Posterior cingulate gyrus (tissue), 11 donors: Measurements from ENCODE around the gene CCDC106.

Source experiments
- DNase-seq, 10 donors: peaks; one replicate each; pipeline versions ENCODE4 v3.0.0 to v3.0.0-alpha.2; 2020 to 2021; ENCODE audit warnings: mixed read lengths in 3 of 10
- intact Hi-C: fragments of 100-400 bp; cut with DNase I; formaldehyde crosslinking; loops from one replicate; pipeline ENCODE4 v1.15.1; 2023

The CCDC106 gene

DNA sequence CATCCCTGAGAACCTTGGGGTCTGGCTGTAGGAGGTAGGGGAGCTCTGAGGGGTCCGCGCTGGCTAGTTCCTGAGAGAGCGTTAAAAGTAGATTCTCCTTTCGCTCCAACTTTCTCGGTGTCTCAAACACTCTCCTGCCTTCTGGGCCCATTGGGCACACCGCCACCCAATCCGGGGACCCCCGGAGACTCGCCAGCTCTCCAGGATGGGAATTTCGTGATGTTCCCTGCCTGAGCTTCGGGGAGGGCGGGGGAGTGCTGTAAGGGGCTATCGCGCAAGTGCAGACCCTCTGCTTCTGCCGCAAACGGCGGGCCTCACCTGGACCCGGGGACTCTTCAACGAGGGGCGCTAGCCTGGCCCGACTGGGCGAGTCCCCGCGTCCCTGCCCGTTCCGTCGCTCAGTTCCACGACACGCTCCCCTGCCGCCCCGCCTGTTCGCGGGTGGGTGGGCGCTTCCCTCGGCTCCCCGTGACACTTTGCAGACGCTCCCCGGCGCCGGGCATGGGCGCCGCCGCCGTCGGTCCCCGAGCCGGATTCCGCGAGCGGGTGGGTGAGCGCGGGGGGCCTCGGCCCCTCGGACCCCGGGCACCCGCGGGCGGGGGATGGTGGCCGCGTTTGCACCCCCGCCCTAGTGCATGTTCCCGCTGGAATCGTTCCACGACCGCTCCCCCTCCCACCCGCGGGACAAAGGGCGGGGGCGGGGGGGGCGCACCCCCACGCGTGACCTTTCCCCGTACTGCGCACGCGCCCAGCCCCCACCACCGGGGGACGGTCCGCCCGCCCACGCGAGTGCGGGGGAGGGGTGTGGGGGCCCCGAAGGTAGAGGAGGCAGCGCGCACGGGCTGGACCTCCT, at the start of gene CCDC106:
CCDC106 (plus strand) TSS at position 481 of the 853 bp plus-strand sequence. CDS start 835 bp downstream, outside the sequence.
- DNase-seq: peak; percentile 58 to 97 (median 79)

DNA sequence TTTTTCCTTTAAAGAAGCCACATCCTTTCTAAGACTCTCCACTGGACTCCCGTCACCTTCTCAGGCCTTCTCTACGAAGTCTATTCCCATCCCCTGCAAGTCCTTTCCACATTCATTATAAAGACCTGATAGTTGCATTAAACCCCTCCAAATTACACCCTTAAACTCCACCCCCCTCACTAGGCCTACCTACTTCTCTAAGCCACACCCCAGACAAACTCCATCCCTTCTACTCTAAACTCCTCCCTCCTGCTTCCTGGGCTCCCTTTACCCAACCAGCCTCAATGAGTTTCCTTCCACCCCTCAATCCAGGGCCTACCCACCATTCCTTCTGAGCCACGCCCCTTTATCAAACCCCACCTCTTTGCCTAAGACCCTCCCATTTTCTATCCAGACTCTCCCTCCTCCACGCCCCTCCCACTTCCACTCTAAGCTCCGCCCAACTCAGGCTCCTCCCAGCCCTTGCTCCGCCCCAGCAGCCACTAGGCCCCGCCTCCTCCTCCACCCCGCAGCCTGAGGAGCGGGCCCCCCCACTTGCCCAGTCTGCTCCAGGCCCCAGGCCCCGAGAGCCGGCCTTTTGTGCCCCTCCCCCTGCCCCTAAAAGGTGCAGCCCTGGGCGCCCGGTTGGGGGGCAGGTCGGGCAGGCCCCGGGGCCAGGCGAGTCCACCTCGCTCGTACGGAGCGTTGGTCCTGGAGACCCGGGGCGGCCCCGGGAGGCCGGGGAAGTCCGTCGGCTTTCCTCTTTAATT, 49.1 kb upstream of the CCDC106 start:
- DNase-seq: peak; percentile 84 to 99 (median 91)
- intact Hi-C loops: no loop called here

More for the DNA sequence above, at the start of gene CCDC106:
- intact Hi-C loops: no loop called here

DNA sequence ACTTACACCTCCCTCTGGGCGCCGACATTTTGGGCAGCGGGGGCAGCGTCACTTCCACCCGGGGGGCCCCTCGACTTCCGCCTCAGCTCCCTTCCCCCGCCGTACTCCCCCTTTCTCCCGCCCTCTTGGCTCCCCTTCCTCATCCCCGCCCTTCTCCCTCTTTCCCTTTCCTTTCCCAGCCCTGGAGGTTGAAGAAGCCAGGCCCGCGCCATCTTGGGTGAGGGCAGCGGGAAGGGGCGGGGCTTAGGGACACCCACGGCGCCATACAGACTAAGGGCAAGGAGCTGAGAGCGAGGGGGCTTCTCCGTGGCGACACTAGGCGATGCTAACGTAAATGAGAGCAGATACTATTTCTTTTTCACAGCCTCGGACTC, 48.6 kb upstream of the CCDC106 start, which contains the start of gene FIZ1:
FIZ1 (minus strand) TSS at position 50 of the 374 bp plus-strand sequence. CDS start 1,652 bp downstream, outside the sequence.
- intact Hi-C loops: no loop called here
- peak; percentile 97 to 100 (median 98) for DNase-seq

DNA sequence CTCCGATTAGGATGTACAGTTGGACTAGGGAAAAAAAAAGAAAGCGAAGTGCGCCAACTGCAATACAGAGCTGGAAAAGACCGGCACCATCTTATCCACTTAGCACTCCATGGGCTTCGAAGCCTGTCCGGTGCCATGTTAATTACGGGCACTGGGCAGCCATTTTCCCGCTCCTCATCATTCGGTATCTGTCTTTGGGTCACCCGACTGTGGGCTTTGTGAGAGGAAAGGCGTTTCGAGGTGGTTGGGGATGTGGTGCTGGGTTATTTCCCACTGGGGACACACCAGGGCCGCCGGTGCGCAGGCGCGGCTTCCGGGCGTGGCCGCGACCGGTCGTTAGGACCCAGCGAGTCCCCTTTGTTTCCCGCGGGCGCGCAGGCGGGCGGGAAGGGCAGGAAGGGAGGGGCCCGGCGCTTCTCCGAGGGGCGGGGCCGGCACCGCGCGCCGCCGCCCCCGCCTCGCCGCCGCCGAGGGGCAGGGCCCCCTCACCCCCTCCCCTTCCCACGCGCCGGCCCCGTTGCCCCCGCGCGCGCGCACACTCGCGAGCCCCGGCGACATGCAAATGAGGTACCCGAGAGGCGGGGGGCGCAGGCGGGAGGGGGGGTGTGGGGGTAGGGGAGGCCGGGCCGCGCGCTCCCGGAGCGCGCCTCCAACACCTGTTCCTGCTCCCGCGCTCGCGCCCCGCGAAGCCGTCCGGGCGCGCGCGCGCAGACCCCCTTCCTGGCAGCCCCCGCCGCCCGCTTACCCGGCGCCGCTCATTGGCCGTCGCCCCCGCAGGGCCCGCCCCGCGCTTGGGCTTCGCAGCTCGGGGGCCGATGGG, 48.0 kb upstream of the CCDC106 start, which contains the start of gene ZNF524:
ZNF524 (plus strand) TSS at position 447 of the 820 bp plus-strand sequence. CDS start 1,825 bp downstream, outside the sequence.
- DNase-seq: peak; percentile 75 to 98 (median 85)
- intact Hi-C loops: no loop called here

DNA sequence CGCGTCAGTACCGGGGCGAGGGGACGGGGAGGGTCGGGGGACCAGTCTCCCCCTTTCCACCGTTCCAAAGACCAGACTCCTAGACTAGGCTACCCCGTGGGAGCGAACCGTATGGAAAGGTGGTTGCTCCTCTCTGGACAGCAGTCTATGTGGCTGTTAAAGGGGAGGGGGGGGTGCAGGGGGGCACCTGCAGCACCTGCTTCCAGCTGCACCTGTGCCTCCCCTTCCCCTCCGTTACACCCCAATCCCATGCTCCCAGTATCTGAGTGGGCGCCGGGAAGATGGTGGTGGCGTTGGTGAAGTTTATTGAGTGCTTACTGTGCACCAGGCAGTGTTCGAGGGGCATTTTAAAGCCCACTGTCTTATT, 47.4 kb upstream of the CCDC106 start:
- intact Hi-C loops: no loop called here

DNA sequence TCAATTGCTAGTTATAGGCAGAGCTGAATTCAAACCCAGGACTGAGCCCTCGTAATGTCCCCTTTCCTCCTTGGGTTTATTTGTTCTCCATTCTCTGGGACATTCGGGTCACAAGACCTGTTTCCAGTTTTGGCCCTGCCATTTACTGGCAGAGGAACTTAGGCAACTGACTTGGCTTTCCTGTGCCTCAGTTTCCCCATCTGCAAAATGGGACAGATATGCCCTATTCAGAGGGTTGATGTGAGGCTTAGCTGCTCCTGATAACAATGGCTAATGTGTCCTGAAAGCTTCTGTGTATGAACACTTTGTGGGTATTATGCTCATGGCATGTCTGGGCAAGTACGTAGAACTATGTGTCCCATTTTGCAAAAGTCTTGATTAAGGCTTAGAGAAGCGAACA, 46.9 kb upstream of the CCDC106 start:
- intact Hi-C loops: no loop called here
- no peak for DNase-seq

More for the DNA sequence above, 47.4 kb upstream of the CCDC106 start:
- no peak for DNase-seq

DNA sequence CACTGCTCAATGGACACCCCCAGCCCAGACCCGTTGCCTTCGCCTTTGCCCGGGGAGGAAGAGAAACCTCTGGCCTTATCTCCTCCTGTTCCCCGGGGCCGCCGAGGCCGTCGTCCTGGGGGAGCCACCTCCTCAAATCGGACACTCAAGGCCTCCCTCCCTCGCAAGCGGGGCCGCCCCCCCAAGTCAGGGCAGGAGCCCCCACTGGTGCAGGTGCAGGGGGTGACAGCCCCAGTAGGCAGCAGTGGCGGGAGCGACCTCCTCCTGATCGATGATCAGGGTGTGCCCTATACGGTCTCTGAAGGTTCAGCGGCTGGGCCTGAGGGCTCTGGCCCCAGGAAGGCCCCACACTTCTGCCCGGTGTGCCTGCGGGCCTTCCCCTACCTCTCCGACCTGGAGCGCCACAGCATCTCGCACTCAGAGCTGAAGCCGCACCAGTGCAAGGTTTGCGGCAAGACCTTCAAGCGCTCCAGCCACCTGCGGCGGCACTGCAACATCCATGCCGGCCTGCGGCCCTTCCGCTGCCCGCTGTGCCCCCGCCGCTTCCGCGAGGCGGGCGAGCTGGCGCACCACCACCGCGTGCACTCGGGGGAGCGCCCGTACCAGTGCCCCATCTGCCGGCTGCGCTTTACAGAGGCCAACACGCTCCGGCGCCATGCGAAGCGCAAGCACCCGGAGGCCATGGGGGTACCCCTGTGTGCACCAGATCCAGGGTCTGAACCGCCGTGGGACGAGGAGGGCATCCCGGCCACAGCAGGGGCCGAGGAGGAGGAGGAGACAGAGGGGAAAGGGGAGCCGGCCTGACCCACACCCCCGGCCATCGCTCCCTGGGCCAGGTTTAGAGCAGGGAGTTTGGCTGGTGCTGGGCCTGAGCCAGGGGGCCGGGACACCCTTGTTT, 45.7 kb upstream of the CCDC106 start:
- intact Hi-C loops: no loop called here
- DNase-seq: peak in 1 of 10 donors; percentile 80

DNA sequence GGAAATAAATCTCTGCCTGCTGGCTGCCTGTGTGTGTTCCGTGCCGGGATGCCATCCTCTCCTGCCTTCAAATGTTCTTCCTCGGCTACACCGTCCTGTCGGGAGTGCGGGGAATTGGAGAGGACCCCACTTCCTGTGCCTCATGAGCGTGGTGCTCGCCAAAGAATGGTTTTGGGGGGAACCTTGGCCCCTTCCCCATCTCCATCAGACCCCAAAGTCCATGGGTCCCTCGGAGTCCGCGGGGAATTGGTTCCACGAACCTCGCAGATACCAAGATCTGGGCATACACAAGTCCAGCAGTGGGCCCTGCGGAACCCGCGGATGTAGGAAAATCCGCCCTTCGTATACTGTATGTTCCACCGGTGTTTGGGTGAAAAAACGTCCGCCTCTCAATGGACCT, 44.9 kb upstream of the CCDC106 start:
- peak in 1 of 10 donors; percentile 67 for DNase-seq
- intact Hi-C loops: no loop called here

DNA sequence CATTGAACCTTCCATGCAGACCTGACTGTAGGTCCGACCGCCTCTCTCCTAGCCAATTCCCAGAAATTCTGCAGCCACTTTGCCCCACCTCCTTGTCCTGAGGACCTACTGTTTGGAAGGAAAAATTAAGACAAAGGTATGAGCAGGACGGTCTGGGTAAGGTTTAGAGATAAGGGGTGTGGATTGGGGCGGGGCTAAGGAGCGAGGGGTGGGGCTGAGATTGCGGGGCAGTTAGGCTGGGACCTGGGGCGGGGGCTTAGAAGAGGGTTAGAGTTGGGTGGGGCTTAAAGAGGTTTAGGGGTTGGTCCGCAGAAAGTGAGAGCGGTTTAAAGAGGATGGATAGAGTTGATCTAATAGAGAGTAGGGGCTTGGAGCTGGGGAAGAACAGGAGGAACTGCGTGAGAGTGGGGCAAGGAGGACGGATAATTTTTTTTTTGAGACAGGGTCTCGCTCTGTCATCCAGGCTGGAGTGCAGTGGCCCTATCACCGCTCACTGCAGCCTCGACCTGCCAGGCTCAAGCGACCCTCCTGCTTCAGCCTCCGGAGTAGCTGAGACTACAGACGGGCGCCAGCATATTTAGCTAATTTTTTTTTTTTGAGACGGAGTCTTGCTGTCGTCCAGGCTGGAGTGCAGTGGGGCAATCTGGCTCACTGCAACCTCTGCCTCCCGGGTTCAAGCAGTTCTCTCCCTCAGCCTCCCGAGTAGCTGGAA, 44.3 kb upstream of the CCDC106 start:
- DNase-seq: peak in 2 of 10 donors; percentile 25 to 48
- intact Hi-C loops: no loop called here

DNA sequence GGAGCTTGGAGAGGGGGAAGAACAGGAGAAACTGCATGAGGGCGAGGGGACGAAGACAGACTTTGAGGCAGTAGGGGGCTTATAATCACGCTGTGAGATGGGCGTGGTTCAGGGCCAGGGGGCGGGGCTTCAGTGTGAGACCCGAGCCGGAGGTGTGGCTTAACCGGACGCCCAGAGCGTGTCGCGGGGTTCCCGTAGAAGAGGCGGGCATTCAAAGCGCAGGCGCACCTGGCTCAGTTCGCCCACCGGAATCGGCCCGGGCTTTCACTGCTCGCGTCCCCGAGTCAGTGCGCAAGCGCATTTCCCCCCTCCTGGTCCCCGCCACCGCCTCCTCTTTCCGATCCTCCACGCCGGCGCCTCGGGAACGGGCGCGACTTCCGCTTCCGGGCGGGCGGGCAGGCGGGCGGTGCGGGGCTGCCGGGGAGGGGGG, 42.8 kb upstream of the CCDC106 start:
- intact Hi-C loops: no loop called here
- DNase-seq: peak; percentile 93 to 99 (median 96)

DNA sequence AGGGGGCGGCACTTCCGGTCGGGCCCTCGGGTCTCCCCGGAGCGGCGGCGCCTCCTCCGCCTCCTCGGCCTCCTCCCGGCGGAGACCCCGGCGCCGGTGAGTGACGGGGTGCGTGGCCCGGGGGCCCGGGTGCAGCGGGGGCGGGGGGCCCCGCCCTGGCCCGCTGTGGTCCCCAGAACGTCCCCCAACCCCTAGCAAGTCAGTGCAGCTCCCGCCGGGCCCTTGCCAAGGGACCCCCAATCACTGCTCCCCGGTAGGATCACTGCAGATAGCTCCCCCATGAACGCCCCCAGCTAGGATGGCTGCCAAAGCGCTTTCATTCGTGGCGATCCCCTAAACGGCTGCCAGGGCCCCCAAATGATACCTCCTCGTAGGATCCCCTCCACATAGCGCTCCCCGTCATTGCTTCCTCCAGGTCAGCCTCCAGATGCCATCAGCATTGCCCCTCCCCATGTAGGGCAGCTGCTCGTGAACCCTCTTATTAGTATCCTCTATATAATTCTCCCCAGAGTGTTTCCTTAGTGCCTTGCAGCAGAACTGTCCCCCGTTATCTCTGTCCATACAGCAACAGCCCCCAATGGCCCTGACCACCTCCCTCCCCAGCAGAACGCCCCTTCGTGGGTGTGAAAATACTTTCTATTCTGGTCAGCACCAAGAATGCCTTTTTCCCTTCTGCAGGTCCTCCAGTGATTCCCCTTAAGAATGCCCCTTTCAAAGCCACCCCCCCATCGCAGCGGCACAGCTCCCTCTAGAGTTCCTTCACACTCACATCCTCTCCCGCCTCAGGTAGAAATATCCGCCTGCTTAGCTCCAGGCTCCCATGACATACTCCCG, 42.2 kb upstream of the CCDC106 start, which contains the start of gene ZNF865:
ZNF865 (plus strand) TSS at position 11 of the 834 bp plus-strand sequence. CDS start 7,972 bp downstream, outside the sequence.
- DNase-seq: peak; percentile 52 to 95 (median 72)
- intact Hi-C loops: loop anchor here (2.0 kb wide), 1 partner anchor 89 kb away; no protein-coding TSS in a partner anchor

DNA sequence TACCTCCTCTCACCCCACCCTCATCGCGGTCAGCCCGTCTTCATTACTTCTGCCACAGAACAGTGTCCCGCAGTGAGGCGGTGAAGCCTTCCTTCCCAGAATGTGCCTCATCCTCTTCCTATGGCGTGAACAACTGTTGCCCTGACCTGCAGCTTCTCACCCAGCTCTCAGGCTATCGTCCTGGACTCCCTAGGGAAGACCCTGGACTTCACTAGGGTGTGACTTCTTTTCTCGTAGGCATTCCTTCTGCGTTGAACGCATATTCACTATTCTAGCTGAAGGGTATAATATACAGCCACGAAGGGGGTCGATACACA, 41.6 kb upstream of the CCDC106 start:
- intact Hi-C loops: loop anchor here (2.0 kb wide), 1 partner anchor 90 kb away; no protein-coding TSS in a partner anchor
- peak in 1 of 10 donors; percentile 6 for DNase-seq

DNA sequence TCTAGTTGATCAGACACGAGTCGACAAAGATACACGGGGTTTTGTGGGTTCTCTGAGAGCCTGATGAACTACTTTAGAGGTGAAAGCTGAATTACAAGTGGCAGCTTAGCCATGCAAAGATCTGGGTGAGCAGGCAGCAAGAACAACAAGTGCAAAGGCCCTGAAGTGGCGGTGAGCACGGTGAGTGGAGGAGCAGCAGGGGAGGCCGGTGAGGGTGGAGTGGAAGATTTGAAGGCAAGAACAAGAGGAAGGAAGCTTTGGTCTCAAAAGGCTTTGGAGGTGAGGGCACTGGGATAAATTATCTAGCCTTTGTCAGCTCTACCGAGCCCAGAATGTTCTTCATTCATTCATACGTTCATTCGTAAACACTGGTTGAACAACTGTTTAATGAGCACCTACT, 41.2 kb upstream of the CCDC106 start:
- intact Hi-C loops: loop anchor here (2.0 kb wide), 1 partner anchor 90 kb away; no protein-coding TSS in a partner anchor
- DNase-seq: peak in 1 of 10 donors; percentile 55

DNA sequence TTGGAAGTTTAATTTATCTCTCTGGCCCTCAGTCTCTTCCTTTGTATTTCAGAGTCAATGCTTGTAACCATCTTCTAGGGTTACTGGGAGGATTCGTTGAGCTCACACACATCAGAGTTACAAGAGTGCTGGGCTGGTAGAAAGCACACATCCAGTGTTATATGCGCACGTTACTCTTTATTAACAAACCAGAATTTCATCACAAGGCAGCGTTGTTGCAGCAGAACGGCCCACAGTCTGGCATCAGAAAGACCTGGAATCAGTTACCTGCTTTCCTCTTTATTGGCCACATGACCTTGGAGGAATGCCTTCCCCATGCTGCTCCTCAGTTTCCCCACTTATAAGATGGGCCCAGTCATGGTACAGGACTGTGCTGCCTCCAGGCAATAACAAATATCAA, 38.7 kb upstream of the CCDC106 start:
- intact Hi-C loops: no loop called here
- DNase-seq: peak in 1 of 10 donors; percentile 18

DNA sequence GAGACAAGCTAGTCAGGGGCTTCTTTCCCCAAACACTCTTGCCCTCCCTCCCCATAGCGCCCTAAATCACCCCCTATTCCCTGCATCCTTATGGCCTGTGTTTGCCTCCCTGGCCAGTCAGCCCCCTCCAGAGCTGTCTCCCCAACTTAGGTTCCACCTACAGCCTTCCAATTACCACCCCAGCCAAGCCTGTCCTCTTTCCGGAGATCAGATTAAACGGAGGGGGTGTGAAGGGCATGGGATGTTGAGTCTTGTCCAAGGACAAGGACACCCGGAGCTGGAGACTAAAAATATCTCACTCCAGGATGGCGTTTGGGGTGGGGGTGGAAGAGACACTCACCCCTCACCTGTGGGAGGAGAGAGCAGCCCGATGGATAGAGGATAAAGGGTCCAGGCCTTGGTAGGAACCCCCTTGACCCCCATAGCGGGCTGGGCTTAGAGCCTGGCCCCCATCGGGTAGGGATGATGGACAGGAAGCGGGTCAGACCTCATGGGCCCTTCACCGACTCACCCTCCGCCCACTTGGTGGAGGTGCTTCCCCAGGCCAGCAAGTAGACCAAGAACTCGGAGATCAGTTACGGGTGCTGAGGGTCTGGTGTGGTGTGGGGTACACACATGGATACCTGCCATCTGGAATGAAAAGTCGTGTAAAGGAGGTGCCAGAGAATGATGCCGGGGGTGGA, 36.6 kb upstream of the CCDC106 start:
- intact Hi-C loops: no loop called here

DNA sequence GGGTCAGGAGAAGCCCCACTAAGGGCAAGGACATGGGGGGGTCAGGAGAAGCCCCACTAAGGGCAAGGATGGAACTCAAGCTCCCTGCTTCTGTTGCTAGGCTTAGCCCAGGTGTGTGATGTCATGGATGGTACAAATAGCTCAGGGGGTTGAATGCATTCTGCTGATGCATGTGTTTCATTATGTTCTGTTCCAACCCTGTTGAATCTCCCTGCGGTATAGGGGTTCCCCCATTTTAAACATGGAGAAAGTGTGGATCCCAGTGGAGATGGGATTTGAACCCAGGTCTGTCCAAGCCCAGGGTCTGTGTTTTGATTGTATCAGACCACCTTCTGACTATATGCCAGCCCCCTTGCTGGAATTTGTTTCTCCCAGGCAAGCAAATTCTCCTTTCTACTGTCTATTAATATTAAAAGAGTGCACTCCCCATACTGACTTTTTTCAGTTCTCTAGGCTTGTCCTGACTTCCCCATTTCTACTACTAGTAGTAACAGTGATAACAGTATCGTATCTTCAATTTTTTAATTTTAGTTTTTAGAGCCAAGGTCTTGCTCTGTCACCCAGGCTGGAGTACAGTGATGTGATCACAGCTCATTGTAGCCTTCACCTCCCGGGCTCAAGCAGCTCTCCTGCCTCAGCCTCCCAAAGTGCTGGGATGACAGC, 35.9 kb upstream of the CCDC106 start:
- intact Hi-C loops: no loop called here
- no peak for DNase-seq

More for the DNA sequence above, 36.6 kb upstream of the CCDC106 start:
- DNase-seq: peak in 3 of 10 donors; percentile 45 to 78 (median 52)
